ENCODE measurements around the gene KRTAP2-3.
"Not testable (repeated sequence)": the region's sequence is repeated elsewhere in the genome, so short reads cannot be mapped to it uniquely, and the experiment has no call there.

The KRTAP2-3 gene, protein sequence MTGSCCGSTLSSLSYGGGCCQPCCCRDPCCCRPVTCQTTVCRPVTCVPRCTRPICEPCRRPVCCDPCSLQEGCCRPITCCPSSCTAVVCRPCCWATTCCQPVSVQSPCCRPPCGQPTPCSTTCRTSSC

DNA sequence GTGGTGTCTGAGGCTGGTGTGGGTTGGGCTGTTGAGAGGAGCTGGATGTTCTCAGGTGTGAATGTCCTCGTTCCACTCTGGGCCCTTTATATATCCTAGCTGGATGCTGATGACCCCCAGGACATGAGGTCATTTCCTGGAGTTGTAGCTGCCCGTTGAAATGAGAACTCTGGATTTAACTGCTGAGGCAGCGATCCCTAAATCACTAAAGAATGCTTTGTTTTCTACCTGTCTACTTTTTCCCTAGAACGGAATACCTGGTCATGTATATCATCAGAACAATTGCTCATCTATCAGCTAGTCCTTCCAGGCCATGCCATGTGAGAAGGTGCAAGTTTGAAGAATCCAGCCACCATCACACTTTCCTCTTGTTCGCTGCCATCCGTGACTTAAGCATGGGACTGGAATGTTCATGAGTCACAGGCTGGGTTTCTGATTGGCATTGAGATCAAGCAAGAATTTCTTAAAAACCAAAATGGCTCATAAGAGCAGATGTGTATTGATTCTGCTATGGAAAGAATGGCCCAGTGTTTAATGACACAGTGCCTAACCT lies at the start of gene KRTAP2-3:
Gene KRTAP2-3, minus strand, starts transcription at position 63 of the 553 bp plus-strand sequence. CDS start 64 bp downstream, outside the sequence.
- DNase-seq (ENCODE audit: low read depth) = no peak

DNA sequence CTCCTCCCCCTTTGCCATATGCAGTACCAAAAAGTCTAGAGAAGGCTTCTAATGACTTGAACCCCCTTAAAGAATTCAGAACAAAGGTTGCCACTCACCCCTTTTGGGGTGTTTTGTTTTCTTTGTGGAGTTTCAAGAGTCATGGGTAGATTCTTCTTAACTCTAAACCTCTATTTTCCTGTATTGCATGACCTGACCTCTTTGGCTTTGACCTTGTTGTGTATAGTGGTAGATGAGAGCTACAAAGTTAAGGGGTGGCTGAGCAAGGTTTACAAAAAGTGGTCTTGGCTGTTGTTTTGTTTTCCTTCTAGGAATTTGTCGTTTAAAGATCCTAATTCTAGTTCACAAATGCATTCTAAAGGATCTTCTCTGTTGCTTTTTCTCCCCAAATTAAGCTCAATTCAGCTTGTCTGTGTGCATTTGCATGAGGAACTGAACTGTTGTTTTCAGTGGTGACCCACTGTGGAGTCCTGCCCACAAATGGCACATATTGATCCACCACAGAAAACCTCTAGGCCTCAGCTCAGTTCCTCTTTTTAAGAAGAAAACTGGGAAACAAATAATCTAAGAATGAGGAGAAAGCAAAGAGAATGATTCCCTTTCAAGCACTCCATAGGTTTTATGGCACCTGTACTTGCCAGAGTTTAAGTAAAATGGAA lies 48.9 kb upstream of the KRTAP2-3 start:
- DNase-seq (ENCODE audit: low read depth) = not testable (repeated sequence)

DNA sequence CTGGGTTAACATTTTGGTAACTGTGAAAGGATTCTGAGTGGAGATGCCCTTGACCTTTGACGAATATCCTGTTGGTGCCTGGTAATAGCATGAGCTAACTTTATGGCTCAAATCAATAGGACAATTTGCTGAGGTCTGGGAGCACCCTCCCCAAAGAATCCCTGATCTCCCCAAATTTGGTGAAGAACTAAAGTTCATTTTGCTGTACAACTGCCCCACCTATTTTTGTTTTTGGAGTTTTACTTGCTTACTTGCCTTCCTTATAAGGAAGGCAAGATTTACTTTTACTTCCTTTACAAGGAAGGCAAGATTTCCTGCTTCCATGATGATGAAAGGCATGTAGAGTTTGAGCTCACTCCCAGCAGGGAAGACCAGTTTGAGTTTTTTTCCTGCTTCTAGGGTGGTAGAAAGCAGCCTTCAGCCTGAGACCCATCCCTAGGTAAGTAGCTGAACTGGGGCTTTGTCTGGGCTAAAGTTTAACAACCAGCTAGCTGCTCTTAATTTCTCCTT lies 48.1 kb upstream of the KRTAP2-3 start:
- DNase-seq (ENCODE audit: low read depth) = no peak

GRCh38 chr17:41105347-41105746 lies 45.4 kb upstream of the KRTAP2-3 start, which contains the start of gene KRTAP4-9:
TSS of gene KRTAP4-9 (plus strand) at chr17:41105389. CDS start at chr17:41105389, 0 bp downstream.
- not testable (repeated sequence) for DNase-seq (ENCODE audit: low read depth)

DNA sequence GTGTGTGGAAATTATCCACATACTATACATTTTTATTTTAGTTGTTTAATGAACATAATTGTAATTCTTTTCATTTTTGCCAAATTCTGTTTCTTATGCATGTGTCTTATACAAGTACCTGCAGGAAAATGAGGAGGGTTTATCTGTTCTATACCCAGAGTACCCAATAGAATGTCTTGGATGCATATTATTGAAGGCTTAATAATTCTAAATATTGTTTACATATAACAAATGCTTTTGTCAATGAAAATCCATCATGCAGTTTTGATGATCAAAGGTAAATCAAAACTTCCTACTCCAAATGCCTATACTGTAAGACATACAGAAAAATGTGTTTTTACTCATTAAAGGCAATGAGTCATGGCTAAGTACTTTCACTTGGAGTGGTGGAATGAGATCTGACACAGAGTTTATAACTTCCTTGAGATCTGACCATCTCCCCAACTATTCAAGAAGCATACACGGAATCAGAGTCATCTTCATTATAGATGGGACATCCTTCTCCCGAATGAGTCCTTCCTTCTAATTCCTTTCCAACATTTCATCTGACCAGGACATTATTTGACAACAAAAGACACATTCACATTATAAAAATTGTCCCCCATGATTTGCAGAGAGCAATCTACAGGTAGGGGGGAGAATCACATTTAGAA lies 44.6 kb upstream of the KRTAP2-3 start:
- DNase-seq (ENCODE audit: low read depth) = not testable (repeated sequence)

DNA sequence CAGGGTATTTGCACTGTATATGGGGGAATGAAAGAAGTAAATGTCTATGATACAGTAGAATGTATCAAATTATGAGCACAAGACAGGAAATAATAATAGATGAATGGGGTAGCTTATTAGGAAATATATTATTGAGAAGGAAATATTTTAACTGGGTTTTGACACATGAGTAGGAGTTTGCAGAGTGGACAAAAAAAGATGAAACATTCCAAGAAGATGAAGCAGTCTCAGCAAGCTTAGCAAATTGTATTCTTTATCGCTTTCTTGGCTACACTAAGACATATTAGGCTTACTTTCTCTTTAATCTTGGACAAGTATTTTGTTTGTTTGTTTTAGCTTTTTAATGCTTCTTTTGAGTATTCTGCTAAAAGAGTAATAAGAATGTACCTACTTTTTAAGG lies 44.0 kb upstream of the KRTAP2-3 start:
- DNase-seq (ENCODE audit: low read depth) = no peak

DNA sequence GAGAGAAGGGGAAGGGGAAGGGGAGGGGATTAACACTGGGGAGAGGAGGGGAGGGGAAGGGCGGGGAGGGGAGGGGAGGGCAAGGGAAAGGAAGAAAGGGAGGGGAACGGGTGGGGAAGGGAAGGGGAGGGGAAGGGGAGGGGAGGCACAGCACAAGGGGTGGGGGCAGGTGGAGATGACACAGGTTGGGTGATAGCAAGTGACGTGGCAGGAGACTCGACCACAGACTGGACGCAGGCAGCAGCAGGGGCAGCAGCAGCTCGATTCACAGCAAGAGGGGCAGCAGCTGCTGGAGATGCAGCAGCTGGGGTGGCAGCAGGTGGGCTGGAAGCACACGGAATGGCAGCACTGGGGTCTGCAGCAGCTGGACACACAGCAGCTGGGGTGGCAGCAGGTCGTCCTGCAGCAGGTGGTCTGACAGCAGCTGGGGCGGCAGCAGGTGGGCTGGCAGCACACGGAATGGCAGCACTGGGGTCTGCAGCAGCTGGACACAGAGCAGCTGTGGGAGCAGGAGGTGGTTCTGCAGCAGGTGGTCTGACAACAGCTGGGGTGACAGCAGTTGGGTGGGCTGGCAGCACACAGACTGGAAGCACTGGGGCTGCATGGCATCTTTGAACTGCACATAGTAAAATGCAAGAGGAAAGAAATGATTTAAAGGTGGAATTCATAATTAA lies 41.8 kb upstream of the KRTAP2-3 start, which contains the start of gene KRTAP4-16:
Gene KRTAP4-16, minus strand, starts transcription at position 624 of the 674 bp plus-strand sequence. Its CDS starts 0 bp downstream, at position 624.
- no peak for DNase-seq (ENCODE audit: low read depth)

DNA sequence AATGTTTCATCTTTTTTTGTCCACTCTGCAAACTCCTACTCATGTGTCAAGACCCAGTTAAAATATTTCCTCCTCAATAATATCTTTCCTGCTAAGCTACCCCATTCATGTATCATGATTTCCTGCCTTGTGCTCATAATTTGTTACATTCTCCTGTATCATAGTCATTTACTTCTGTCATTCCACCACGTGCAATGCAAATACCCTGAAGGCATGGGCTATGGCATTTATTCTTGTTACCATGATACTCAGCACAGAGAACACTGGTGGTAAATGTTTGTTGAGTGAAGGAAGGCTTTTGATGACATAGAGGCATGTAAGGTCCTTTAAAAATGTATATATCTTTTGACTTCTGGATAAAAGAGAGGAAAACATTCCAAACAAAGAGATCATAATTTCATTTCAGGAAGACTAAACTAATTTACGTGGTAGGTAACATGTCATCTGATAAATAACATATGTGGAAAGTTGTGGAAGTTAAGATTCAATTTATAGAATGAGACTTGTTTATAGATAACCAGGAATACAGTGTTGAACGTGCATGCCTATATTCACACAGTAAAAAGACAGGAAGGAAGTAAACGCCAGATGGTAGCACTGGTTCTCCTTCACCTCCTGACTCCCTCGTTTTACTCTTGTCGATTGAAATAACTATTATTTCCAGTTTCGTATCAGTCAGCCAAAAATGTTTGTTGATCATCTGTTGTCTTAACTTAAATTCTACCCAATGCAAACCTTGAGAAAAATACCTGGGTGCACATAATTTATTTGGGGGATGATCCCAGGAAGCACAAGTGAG lies 40.0 kb upstream of the KRTAP2-3 start:
- not testable (repeated sequence) for DNase-seq (ENCODE audit: low read depth)

GRCh38 chr17:41098481-41098880 lies 38.6 kb upstream of the KRTAP2-3 start:
- no peak for DNase-seq (ENCODE audit: low read depth)

DNA sequence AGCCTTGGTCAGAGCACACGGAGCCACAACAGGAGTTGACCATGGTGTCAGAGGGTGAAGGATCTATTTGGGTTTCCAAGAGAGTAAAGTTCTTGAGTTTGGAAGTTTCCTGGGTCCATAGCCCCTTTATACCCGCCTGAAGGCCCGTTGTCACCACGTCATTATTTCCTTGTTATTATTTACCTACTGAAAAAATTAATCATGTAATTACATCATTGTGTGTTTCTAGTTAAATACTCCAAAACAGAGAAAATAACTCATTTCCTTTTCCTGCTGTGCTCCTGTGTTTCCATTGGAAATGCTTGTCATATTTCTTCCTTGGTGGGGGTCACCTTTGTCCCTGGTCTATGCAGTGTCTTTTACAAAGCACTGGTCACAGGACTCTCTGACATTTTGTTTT lies 38.1 kb upstream of the KRTAP2-3 start, which contains the start of gene KRTAP4-8:
Gene KRTAP4-8, minus strand, starts transcription at position 101 of the 400 bp plus-strand sequence. Its CDS starts 58 bp downstream, at position 43.
- no peak for DNase-seq (ENCODE audit: low read depth)

DNA sequence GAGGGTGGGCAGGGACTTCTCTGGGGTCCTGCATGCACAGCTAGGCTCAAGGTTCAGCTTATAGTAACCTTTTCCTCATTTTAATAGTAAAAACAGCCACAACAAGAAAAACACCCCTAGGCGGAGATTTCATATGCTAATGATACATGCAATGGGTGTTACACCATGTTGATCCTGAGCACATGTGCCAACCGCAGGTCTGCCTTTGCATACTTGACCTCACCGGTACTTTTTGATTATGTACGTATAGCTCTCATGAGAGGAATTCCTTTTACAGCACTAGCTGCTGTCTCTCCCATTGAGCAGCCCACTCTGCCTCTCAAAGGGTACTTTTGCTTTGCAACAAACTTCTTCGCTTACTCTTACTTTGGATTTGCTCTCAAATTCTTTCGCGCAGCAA lies 36.1 kb upstream of the KRTAP2-3 start:
- DNase-seq (ENCODE audit: low read depth) = no peak

GRCh38 chr17:41088760-41089352 lies 28.9 kb upstream of the KRTAP2-3 start:
- not testable (repeated sequence) for DNase-seq (ENCODE audit: low read depth)

DNA sequence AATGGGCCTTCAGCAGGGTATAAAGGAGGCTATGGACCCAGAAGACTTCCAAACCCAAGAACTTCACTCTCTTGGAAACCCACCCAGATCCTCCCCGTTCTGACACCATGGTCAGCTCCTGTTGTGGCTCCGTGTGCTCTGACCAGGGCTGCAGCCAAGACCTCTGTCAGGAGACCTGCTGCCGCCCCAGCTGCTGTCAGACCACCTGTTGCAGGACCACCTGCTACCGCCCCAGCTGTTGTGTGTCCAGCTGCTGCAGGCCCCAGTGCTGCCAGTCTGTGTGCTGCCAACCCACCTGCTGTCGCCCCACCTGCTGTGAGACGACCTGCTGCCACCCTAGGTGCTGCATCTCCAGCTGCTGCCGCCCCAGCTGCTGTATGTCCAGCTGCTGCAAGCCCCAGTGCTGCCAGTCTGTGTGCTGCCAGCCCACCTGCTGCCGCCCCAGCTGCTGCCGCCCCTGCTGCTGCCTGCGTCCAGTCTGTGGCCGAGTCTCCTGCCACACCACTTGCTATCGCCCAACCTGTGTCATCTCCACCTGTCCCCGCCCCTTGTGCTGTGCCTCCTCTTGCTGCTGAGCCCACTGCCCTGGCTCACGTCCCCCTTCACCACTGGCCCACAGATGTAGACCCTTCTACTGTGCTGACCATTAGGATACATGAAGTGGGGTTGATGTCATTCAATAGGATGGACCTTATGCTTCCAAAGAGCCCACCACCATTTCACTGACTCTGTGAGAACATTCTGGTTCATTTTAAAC lies 24.4 kb upstream of the KRTAP2-3 start, which contains the start of gene KRTAP4-7:
Gene KRTAP4-7, plus strand, starts transcription at position 51 of the 757 bp plus-strand sequence. Its CDS starts 57 bp downstream, at position 108.
- not testable (repeated sequence) for DNase-seq (ENCODE audit: low read depth)

DNA sequence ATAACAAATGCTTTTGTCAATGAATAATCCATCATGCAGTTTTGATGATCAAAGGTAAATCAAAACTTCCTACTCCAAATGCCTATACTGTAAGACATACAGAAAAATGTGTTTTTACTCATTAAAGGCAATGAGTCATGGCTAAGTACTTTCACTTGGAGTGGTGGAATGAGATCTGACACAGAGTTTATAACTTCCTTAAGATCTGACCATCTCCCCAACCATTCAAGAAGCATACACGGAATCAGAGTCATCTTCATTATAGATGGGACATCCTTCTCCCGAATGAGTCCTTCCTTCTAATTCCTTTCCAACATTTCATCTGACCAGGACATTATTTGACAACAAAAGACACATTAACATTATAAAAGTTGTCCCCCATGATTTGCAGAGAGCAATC lies 23.5 kb upstream of the KRTAP2-3 start:
- not testable (repeated sequence) for DNase-seq (ENCODE audit: low read depth)

DNA sequence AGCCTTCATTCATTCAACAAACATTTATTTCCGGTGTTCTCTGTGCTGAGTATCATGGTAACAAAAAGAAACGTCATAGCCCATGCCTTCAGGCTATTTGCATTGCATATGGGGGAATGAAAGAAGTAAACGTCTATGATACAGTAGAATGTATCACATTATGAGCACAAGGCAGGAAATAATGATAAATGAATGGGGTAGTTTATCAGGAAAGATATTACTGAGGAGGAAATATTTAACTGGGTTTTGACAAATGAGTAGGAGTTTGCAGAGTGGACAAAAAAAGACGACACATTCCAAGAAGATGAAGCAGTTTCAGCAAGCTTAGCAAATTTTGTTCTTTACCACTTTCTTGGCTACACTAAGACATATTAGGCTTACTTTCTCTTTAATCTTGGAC lies 22.7 kb upstream of the KRTAP2-3 start:
- no peak for DNase-seq (ENCODE audit: low read depth)

DNA sequence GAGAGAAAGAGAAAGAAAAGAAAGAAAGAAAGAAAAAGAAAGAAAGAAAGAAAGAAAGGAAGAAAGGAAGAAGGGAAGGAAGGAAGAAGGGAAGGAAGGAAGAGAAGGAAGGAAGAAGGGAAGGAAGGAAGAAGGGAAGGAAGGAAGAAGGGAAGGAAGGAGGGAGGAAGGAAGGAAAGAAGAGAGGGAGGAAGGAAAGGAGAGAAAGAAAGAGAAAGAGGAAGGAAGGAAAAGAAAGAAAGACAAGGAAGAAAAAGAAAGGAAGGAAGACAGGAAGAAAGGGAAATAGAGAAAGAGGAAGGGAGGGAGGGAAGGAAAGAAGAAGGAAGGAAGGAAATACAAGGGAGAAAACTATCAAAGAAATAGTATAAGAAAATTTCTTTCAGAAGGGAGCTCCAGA lies 16.9 kb upstream of the KRTAP2-3 start:
- DNase-seq (ENCODE audit: low read depth) = no peak

DNA sequence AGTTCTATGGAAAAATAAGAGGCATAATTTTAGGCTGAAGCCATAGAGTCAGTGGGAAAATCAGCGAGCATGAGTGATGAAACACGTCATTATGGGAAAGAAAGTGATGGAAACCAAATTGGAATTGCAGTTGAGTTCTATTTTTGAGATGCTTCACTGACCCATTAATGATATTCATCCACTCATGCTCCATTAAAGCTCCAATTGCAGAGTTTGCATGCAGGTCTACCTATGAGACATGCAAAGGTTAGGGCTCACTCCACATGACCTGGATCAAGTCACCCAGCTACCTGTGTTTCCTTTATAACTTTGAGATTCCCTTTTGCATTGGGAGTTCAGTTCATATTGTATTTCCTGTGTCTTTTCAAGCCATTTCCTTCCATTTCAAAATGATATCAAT lies 13.8 kb upstream of the KRTAP2-3 start:
- no peak for DNase-seq (ENCODE audit: low read depth)

- no peak for DNase-seq (ENCODE audit: low read depth)
Measured at GRCh38 chr17:41071606-41072360, 11.9 kb upstream of the KRTAP2-3 start.

- DNase-seq (ENCODE audit: low read depth) = no peak
Measured at GRCh38 chr17:41069031-41069430, 9.1 kb upstream of the KRTAP2-3 start.
